GM19372 (cell line): ENCODE data around the gene ATP2C1.
"Not testable (repeated sequence)": the region's sequence is repeated elsewhere in the genome, so short reads cannot be mapped to it uniquely, and the experiment has no call there.

Experiments used
- ATAC-seq: cut with Tn5 transposase; IDR thresholded peaks from one replicate; pipeline ENCODE4 v1.9.1; 2021; ENCODE audit warnings: mild to moderate bottlenecking, low read depth, moderate library complexity; ENCODE audit not compliant: unreplicated experiment

ATP2C1 gene

DNA sequence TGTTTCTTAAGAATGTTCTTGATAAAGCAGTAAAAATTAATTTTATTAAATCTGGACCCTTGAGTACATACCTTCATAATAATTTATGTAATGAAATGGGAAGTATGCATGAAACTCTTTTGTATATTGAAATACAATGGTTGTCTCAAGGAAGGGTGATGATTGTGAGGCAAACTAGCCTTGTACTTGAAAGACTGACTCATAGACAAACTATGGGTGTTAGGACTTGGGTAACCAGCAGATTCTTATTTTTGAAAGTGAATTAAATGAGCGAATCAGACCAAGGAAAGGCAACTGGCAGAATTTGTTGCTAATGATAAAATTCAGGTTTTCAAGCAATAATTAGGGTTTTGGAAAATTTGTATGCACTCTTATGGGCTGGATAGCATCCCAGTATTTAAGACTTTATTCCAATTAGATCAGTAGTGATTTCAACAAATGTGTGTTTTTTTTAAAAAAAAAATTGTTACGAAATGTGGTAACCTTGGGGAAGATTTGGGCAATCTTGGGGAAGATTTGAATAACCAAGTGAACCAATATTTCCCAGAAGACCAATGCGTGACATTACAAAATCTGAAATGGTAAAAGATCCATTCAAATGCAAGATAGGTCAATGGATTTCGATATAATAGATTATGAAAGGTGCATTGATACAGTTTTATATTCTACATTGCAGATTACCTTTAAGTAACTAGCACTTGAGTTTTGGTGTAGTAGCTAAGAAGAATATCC, 42.0 kb downstream of the ATP2C1 start:
- no peak for ATAC-seq

DNA sequence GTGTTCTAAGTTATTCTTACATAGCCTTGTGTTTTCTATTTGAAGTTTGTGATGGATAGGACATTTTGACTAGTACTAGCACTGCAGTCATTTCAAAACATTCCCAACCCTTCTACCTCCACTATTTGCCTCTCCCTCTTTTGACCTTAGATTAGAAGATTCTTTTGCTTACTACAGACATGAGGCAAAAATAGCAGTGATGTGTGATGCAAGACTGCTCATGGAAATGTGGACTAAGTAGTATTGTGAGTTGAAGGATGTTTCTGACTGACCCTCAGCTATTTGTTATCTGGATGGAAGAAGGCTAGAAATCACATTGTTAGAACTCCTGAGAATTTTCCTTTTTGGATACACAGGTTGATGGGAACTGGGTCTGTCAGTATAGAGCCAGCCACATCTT, 45.9 kb downstream of the ATP2C1 start:
- no peak for ATAC-seq

DNA sequence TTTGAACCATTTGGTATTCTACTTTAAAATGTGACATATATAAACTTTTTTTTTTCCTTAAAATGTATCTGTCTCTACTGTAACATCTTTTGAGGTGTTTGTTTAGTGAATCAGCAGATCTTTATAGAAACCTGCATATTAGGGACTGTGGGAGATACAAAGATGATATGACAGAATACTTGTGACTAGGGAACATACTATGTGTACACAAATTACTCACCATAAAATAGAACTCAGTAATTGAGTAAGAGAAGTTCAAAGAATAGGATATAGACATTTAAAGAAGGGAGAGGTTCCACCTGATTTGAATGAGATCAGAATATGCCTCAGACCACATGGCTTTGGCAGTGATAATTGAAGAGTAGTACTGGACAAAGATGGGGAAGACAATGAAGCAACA, 47.9 kb downstream of the ATP2C1 start:
- ATAC-seq: no peak

DNA sequence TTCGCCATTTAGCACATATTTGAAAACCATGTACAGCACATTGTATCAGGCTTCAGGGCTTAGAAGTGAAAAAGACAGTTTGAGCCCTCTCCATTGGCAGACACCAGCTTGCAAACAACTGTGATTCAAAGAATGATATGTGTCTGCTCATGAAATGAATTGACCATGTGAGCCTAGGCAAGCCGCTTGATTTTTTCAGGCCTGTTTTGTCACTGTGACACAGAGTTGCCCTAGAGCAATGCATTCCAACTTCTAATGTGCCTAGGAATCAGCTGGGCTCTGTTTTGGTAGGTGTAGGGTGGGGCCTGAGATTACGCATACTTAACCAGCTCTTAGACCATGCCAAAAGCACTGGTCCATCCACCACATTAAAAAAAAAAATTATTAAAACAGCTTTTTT, 53.0 kb downstream of the ATP2C1 start:
- ATAC-seq: no peak

DNA sequence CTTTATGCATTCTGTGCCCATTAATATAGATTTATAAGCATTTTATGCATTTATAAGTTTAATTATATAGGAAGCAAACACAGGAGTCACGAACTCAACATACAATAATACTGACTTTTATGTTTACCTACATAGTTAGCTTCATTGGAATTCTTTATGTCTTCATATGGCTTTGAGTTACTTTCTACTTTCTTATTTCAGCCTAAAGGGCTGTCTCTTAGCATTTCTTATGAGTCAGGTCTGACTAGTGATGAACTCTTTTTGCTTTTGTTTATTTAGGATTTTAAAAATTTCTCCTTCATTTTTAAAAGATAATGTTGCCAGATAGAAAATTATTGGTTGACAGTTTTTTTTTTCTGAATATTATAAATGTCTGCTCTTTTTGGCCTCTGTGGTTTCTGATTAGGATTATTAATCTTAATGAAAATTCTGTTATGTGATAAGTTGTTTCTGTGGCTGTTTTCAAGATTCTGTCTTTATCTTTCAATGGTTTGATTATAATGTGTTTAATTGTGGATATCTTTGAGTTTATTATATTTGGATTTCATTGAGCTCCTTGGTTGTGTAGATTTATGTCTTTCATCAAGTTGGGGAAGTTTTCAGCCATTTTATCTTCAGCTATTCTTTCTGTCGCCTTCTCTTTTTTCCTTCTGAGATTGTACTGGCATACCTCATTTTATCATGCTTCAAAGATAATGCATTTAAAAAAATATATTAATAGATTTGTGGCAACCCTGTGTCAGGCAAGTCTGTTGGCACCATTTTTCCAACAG, 54.3 kb downstream of the ATP2C1 start:
- ATAC-seq: no peak

DNA sequence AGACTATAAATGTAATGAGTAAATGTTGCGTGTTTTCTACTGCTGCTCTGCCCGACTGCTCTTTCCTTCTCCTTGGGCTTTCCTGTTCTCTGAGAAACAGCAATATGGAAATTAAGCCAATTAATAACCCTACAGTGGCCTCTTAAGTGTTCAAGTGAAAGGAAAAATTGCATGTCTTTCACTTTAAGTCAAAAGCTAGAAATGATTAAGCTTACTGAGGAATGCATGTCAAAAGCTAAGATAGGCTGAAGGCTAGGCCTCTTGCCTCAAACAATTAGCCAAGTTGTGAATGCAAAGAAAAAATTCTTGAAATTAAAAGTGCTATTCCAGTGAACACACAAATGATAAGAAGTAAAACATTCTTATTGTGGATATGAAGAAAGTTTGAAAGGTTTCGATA, 55.0 kb downstream of the ATP2C1 start:
- no peak for ATAC-seq

DNA sequence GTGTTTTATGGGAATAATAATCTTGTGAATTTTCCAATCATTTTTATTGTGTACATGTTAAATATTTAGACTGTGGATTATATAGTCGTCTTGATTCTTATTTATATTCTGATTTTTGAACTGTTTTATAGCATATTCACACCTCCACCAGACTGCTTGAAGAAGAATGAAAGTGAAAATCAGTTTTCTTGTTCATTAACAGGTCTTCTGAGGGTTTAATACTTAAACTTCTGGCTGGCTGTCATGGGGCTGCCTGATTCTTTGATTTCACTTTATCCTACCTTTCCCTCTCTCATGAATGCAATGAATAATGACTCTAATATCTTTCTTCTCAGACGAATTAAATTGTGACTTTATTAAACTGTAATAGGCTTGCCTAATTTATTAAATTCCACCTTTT, 56.2 kb downstream of the ATP2C1 start:
- ATAC-seq: no peak

DNA sequence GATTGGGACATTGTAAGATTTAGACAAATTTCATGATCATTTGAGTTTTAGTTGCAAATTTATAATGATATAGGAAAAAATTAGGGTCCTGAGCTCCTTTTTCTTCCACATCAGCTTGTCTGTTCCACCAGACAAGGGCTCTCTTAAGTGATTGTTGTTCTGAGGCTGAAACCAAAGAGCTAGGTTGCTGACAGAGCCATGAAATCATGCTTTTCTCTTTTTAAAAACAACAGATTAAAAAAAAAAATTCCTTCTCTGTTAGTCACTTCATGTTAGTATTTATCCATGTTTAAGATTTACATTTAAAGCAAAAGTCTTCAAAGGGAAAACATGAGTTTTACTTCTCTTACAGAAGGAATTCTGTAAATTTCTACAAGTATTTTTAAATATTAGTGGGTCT, 56.8 kb downstream of the ATP2C1 start:
- ATAC-seq: no peak

DNA sequence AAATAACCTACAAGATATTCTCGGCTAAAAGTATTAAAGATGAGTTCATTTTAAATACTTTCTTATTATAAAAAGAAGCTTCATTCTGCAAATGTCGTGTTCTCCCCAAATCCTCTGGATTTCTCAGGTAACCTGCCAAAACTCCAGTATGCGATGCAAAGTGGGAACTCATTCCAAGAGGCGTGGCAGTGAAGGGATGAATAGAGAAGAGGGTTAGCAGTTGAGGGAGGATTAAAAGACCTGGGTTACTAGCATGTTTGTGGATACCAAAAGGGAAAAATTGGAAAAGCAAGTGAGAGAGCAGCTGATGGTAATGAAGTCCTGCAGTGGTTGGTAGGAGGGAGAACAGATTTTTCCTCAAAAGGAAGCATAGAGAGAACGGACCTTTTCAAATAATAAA, 61.6 kb downstream of the ATP2C1 start:
- no peak for ATAC-seq

DNA sequence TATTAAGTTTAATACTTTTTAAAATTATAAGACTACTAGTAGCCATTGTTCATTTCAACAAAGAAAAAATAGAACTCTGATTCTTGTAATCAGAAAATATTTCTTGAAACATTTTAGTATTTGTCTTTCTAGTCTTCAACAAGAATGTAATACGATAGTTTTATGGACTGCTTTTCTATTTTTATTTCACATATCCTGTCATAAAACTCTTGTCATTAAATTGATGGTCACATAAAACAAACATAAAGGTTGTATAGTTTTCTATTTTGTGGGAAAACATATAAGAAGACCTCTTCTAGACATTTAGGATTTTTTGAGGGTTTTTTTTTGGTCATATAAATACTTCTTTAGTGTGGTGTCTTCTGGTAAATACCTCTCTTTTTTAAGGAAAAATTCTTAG, 62.4 kb downstream of the ATP2C1 start:
- no peak for ATAC-seq

DNA sequence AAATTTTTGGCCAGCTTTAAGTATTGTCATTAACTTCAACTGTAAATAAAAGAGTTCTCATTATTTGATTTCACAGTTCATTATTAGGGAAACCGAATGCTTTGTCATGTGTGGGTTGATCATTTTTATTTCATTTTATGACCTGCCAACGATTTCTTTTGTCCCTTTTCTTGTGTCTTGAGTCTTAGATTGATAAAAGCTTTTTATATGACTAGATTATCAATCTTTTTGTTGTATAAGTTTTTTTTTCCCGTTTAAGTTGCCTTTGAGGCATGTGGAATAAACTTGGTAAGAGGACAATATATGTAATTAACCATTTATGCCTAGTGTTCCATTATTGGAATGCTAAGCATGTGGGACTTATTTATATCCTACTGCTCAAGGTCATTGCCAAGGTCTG, 62.8 kb downstream of the ATP2C1 start:
- no peak for ATAC-seq

DNA sequence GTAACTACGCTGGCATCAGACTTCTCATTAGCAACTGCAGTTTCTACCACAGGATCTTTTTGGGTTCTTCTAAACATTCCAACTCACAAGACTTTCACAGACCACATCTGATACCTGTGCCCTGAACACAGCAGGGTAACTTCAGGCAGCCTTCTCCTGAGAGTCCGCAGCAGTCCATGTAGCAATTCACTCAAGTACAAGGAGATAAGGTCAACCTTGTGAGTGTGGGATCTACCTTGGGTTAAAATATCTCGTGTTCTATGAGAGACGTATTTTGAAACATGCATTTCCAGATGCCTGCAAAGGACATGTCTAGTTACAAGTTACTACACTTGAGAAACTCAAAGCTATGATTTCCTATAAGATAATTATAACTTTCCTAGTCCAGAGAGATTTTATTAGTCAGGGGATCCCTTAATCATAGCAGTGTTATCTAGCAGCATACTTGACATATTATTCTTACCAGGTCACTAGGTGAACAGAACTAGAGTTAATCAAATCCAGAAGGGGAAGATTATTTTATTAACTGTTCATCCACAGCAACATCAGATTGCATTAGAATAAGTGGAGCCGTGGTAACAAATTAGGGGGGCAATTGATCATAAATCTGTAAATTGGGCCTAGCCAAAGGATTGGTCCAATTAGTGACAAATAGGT, 66.4 kb downstream of the ATP2C1 start:
- no peak for ATAC-seq

DNA sequence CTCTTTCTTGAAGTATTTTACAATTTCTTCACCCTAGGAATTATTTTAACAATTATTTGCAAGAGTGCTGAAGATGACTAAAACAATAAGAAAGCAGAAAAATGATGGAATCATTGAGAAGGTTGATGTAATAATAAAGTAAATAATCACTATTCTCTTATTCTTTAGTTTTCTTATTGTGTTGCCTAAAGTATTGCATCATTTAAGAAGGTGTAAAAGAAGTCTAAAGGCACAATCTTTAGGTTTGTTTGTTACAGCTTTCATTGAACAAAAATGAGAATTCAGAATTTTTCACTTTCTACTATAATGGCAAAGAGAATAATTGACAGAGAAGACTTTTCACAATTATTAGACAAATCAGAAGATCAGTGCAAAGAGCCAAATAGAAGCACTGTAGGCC, 67.6 kb downstream of the ATP2C1 start:
- ATAC-seq: no peak

DNA sequence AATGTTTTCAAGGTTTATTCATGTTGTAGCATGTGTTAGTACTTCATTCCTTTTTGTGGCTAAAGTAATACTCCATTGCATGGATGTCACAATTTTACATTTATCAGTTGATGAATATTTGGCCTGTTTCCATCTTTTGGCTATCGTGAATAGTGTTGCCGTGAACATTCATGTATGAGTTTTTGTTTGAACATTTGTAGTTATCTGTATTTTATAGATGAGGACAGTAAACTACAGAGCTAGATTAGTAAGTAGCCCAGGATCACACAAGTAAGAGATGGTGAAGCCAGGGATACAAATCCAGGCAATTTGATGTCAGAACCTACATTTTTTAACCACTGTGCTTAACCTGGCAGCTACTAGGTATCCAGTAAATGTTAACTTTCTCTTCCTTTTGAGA, 69.6 kb downstream of the ATP2C1 start:
- no peak for ATAC-seq

DNA sequence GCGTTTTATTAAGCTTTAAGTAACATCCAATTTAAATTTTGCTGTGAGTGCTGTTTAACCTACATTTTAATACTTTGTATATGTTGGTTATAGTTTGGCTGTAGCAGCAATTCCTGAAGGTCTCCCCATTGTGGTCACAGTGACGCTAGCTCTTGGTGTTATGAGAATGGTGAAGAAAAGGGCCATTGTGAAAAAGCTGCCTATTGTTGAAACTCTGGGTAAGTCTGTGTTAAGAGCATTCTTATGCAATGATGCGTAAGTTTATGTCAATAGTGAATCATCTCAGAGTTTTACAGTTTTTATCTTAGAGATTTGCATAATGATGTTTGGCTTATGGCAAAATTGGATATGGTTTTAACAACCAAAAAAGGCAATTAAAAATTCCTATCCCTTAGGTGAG, 70.0 kb downstream of the ATP2C1 start:
- no peak for ATAC-seq

DNA sequence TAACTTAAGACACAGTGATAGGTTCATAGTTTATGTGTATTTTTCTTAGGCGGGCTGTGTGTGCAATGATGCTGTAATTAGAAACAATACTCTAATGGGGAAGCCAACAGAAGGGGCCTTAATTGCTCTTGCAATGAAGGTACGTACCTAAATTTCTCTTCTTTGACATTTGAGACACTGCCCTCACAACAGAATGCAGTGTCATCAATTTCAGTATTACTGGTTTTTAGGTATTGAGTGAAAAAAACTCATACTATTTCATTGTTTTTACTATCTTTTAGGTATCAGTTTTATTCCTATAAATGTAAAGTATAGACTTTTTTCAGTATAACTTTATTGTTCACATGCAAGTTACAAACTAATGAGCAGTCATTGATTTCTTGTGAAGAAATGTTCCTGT, 73.4 kb downstream of the ATP2C1 start:
- no peak for ATAC-seq

DNA sequence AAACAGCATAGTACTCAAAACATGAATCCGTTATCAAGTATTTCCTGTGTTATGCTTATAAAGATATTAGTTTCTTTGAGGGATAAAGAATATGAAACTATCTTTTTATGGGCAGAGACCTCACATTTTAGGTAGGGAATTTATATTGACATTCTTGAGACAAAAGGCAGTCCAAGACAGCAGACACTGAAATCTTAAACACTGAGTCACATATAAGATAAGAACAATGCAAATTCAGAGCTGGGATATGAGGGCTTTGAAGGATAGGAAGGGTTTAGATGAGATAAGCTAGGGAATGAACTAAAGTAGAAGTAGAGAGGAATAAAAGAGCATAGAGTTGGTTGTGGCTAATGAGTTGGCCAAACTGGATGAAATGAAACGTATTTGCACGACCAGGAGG, 74.3 kb downstream of the ATP2C1 start:
- ATAC-seq: no peak

DNA sequence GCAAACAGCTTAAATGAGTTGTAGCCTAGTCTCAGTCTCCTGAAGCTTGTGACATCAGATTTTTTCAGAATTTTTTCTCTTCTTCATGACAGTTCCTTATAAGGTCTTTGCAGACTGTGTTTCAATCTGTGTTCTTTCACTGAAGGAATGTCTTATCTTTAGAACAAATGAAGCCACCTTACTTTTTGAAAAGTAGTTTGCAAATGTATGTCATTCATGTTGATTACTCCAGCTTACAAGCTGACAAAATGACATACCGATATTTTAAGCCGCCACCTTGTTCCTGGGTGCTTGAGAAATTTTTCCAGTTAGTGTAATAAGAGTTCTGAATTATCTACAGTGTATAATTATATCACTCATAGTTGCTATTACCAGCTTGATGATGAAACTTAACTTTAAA, 75.7 kb downstream of the ATP2C1 start:
- no peak for ATAC-seq

DNA sequence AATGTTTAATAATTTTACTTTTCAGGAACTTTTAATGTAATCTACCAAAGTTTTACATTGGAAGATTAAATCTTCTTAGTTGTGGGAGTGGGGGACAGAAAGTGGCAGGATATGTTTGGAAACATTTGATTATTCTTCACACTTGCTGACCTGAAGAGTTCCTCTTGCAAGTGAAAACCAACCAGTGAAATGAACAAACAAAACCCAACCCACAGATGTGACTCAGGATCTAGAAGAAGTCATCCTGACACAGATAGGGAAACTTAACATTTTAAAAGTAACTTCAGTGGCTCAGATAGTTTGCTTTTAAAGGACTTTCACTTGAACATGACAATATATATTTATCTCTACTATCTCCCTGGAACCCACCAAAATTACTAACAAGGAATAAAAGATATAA, 77.3 kb downstream of the ATP2C1 start:
- ATAC-seq: no peak

DNA sequence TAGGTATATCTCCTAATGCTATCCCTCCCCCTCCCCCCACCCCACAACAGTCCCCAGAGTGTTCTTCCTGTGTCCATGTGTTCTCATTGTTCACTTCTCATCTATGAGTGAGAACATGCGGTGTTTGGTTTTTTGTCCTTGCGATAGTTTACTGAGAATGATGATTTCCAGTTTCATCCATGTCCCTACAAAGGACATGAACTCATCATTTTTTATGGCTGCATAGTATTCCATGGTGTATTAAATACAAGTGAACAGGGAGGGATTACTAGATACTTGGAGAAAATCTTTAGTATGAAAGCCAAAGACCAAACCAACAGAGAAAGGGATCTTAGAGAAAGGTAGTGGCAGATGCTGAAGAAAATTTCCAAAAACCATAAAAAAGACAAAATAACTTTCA, 78.7 kb downstream of the ATP2C1 start:
- ATAC-seq: not testable (repeated sequence)

DNA sequence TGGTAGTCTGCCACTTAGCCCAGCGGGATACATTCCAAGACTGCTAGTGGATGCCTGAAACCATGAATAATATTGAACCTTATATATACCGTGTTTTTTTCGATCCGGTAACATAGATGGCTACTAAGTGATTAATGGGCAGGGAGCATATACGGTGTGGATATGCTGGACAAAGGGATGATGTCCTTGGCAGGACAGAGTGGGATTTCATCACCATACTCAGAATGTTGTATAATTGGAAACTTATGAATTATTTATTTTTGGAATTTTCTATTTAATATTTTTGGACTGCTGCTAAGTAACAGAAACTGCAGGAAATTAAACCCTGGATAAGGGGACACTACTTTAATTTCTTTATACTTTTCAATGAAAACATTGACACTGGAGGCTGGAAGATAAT, 79.5 kb downstream of the ATP2C1 start:
- ATAC-seq: no peak

DNA sequence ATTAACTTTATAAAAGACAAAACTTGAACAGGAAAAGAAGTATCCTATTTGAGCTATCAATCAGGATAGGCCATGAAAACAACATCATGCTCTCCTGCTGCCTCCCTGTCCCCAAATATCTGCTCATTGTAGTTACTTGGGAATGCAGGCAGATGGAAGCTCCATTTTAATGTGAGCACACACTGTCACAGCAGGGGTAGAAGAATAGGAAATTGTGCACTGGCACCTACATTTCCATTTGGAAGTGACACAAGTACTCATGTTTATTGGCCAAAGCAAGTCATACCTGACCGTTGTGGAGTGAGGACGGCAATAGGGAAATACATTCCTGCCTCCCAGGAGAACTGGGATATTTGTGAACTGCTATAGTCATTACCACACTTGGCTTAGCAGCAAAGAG, 80.3 kb downstream of the ATP2C1 start:
- ATAC-seq: no peak
